Fibroblast of lung (primary cell): ENCODE data around the gene PTF1A. TPM values are rescaled to one million over a fixed set of nuclear protein-coding genes. Genes with fewer than 3 reads are reported as not detected.

Experiments used
- DNase-seq, 2 donors: peaks; one replicate each; pipeline versions ENCODE4 v3.0.0 to v3.0.0-alpha.2; 2010; ENCODE audit warnings: low read depth in 2 of 2
- H2AFZ ChIP-seq: 2 replicates; pipeline ENCODE4 v1.5.1; 2012; ENCODE audit warnings: low read length, control low read depth, inconsistent platforms
- H3K27ac ChIP-seq: 2 replicates; pipeline ENCODE4 v1.5.1; 2011; ENCODE audit warnings: low read length, control low read depth; ENCODE audit not compliant: insufficient read depth
- H3K27me3 ChIP-seq: 2 replicates; pipeline ENCODE4 v1.5.1; 2011; ENCODE audit warnings: mild to moderate bottlenecking, low read length; ENCODE audit not compliant: control insufficient read depth, insufficient read depth
- H3K36me3 ChIP-seq: 2 replicates; pipeline ENCODE4 v1.5.1; 2011; ENCODE audit warnings: low read length; ENCODE audit not compliant: control insufficient read depth, insufficient read depth
- H3K4me1 ChIP-seq: 2 replicates; pipeline ENCODE4 v1.5.1; 2011; ENCODE audit warnings: low read length; ENCODE audit not compliant: control insufficient read depth, insufficient read depth; ENCODE audit errors: extremely low read depth
- H3K4me2 ChIP-seq: 2 replicates; pipeline ENCODE4 v1.5.1; 2011; ENCODE audit warnings: low read length, control low read depth; ENCODE audit not compliant: insufficient read depth; ENCODE audit errors: extremely low read depth
- H3K4me3 ChIP-seq, 4 experiments: fragments of 200-600 bp in 1 of 4; sonication (generic) in 1 of 4; replicated peaks in 1 of 4; 2 replicates each; pipeline ENCODE4 v1.5.1; 2011 to 2016; ENCODE audit warnings: low read length in 4 of 4, low read depth in 3 of 4, mild to moderate bottlenecking in 3 of 4, control low read depth in 2 of 4, inconsistent platforms in 1 of 4, mixed read lengths in 1 of 4; ENCODE audit not compliant: insufficient read depth in 1 of 4; ENCODE audit errors: control extremely low read depth in 1 of 4
- H3K79me2 ChIP-seq: 2 replicates; pipeline ENCODE4 v1.5.1; 2012; ENCODE audit warnings: mild to moderate bottlenecking, low read length, inconsistent platforms; ENCODE audit not compliant: control insufficient read depth, insufficient read depth
- H3K9ac ChIP-seq: 2 replicates; pipeline ENCODE4 v1.5.1; 2011; ENCODE audit warnings: mild to moderate bottlenecking, low read length, control low read depth; ENCODE audit not compliant: insufficient read depth
- H3K9me3 ChIP-seq: 2 replicates; pipeline ENCODE4 v1.5.1; 2012; ENCODE audit warnings: low read depth, low read length; ENCODE audit not compliant: control insufficient read depth, insufficient read depth
- H4K20me1 ChIP-seq: 2 replicates; pipeline ENCODE4 v1.5.1; 2011; ENCODE audit warnings: low read length; ENCODE audit not compliant: control insufficient read depth, insufficient read depth; ENCODE audit errors: extremely low read depth
- EZH2 ChIP-seq: IDR thresholded peaks from 2 replicates; pipeline ENCODE4 v1.5.1; 2012; ENCODE audit warnings: low read length, control low read depth, mild to moderate bottlenecking; ENCODE audit errors: missing control alignments
- polyA plus RNA-seq, 2 donors: library from polyadenylated mRNA; depleted of rRNA in 1 of 2; stranded (reverse) in 1 of 2; unstranded in 1 of 2; fragments of >200 nt; gene quantifications; 2 replicates each; pipeline ENCODE4 v1.2.1, GENCODE V29; 2011 to 2012; ENCODE audit warnings: missing spikeins in 1 of 2
- total RNA-seq: library from RNA; depleted of rRNA; stranded (reverse); fragments of >200 nt; gene quantifications from 2 replicates; pipeline ENCODE4 v1.2.1, GENCODE V29; 2014
- TF ChIP-seq, protein P1 (sequence below), 2 donors: IDR thresholded peaks in 1 of 2; conservative IDR thresholded peaks in 1 of 2; 1 replicate in 1 of 2; 2 replicates in 1 of 2; pipeline ENCODE4 v1.5.1; 2011 to 2012; ENCODE audit warnings: low read length in 2 of 2, control low read depth in 1 of 2, inconsistent platforms in 1 of 2, low read depth in 1 of 2, mild to moderate bottlenecking in 1 of 2

Gene PTF1A
- total and polyA plus RNA-seq, 2 donors (not counting 1 experiment from before 2014, with no cell fraction given): not detected

DNA sequence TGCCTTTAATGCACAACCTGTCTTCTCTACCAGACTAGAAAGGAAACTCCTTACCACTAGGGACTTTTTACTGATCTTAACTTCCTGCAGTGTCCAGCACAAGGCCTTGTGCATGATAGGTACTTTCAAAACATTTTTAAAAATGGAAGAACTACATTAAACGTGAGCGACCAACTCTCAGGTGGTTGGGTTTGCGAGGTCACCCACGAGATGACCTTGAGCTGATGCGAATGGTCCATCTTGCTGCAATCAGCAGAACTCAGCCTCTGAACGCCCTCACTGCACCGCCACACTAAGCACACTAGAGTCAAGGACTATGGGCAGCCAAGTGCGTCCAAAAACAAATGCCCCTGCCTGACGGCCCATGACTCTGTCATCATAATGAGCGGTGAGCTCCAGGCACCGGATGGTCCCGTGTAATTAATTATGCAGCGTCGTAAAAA lies 34.9 kb upstream of the PTF1A start:
- Histone ChIP-seq H2AFZ (no peak overlapping the region), H3K9me3 (no peaks in the 10 kb centered on the region), H3K4me3 (no peak overlapping the region), H3K79me2 (no peaks in the 10 kb centered on the region), H3K4me1 (peaks cover 2% of the 10 kb centered on the region), H3K27me3 (no peaks in the 10 kb centered on the region), H3K27ac (no peak overlapping the region), H3K4me2 (no peak overlapping the region), H3K9ac (no peak overlapping the region), H4K20me1 (no peaks in the 10 kb centered on the region), H3K36me3 (no peaks in the 10 kb centered on the region)
- no peak for TF ChIP-seq EZH2
- TF ChIP-seq, protein P1, sequence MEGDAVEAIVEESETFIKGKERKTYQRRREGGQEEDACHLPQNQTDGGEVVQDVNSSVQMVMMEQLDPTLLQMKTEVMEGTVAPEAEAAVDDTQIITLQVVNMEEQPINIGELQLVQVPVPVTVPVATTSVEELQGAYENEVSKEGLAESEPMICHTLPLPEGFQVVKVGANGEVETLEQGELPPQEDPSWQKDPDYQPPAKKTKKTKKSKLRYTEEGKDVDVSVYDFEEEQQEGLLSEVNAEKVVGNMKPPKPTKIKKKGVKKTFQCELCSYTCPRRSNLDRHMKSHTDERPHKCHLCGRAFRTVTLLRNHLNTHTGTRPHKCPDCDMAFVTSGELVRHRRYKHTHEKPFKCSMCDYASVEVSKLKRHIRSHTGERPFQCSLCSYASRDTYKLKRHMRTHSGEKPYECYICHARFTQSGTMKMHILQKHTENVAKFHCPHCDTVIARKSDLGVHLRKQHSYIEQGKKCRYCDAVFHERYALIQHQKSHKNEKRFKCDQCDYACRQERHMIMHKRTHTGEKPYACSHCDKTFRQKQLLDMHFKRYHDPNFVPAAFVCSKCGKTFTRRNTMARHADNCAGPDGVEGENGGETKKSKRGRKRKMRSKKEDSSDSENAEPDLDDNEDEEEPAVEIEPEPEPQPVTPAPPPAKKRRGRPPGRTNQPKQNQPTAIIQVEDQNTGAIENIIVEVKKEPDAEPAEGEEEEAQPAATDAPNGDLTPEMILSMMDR (conservative IDR thresholded peaks at IDR 0.05 in 1 of 2, IDR thresholded peaks at IDR 0.05 in 1 of 2; ENCODE audit: low read depth in 1 of 2, low read length in 2 of 2): no peak
- DNase-seq: no peak

DNA sequence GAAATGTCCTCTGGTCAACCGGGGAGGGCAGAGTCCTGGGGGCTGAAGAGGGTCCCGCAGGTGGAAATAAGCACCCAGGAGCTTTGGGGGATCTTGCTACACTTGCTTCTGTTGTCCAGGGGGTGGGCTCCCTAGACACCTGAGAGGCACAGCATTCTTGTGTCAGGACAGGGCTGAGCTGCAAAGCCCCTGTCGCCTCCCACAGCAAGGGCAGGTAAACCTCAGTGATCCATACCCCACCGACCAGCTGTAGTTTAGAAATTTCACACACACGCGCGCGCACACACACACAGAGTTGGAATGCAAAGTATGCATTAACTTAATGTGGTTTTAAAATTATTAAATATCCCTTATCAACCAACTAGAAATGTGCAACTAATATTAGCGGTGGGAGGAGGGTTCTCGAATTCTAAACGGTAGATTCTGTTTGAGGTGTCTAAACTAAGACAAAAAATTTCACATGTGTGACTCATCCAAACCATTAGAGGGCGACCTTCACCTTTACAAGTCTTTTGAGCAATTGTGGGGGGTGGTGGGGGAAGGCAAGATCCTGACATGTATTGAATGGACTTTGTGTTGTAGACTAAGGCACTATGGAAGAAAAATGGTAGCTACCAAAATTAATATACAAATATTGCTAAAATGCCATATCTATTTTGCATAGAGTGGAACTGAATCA lies 34.3 kb upstream of the PTF1A start:
- H3K4me3 ChIP-seq: peak overlapping the region in 1 of 4 experiments; percentile 12
- no peaks in the 10 kb centered on the region for H3K27me3 ChIP-seq
- H3K9ac ChIP-seq: no peak overlapping the region
- TF ChIP-seq EZH2: no peak
- TF ChIP-seq, protein P1 (conservative IDR thresholded peaks at IDR 0.05 in 1 of 2, IDR thresholded peaks at IDR 0.05 in 1 of 2; ENCODE audit: low read depth in 1 of 2, low read length in 2 of 2): peak in 1 of 2 donors; percentile 42
- H3K27ac ChIP-seq: no peak overlapping the region
- peak overlapping the region; percentile 23 for H3K4me2 ChIP-seq
- no peaks in the 10 kb centered on the region for H4K20me1 ChIP-seq
- H3K36me3 ChIP-seq: no peaks in the 10 kb centered on the region
- peak; percentile 47 to 60 for DNase-seq
- H2AFZ ChIP-seq: no peak overlapping the region
- H3K4me1 ChIP-seq: peaks cover 2% of the 10 kb centered on the region
- no peaks in the 10 kb centered on the region for H3K79me2 ChIP-seq
- no peaks in the 10 kb centered on the region for H3K9me3 ChIP-seq

DNA sequence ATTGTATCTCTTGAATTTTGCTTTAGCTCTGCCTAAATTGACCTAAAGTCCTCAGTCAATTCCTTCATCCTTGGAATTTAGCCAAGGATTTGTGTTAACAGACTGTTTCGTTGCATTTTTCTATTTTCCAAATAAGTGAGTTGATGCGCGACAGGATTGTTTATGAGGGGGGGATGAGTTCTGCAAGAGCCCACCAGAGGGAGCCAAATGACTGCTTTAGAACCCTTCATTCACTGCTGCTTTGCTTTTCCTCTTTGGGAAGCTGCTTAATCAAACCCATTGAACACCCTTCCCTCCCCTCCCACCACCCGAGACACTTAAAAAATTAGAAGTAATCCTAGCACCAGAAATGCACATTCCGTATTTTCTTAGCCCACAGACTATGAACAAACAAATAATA lies 33.7 kb upstream of the PTF1A start:
- peak; percentile 42 to 74 for DNase-seq
- peak overlapping the region; percentile 23 for H3K4me2 ChIP-seq
- peaks cover 2% of the 10 kb centered on the region for H3K4me1 ChIP-seq
- H3K27me3 ChIP-seq: no peaks in the 10 kb centered on the region
- H3K36me3 ChIP-seq: no peaks in the 10 kb centered on the region
- H2AFZ ChIP-seq: no peak overlapping the region
- H3K9ac ChIP-seq: no peak overlapping the region
- peak overlapping the region in 1 of 4 experiments; percentile 12 for H3K4me3 ChIP-seq
- H4K20me1 ChIP-seq: no peaks in the 10 kb centered on the region
- TF ChIP-seq, protein P1 (conservative IDR thresholded peaks at IDR 0.05 in 1 of 2, IDR thresholded peaks at IDR 0.05 in 1 of 2; ENCODE audit: low read depth in 1 of 2, low read length in 2 of 2): peak; percentile 86 to 92
- TF ChIP-seq EZH2: no peak
- no peaks in the 10 kb centered on the region for H3K79me2 ChIP-seq
- H3K9me3 ChIP-seq: no peaks in the 10 kb centered on the region
- no peak overlapping the region for H3K27ac ChIP-seq
